Measurements from ENCODE around the gene NCOA7. TPM values are rescaled to one million over a fixed set of nuclear protein-coding genes. Genes with fewer than 3 reads are reported as not detected.

Gene NCOA7
- polyA plus RNA-seq, 1 of the 3 experiments (the other 2 are of a cell fraction) = 16.3 TPM

- Histone ChIP-seq H3K9me2 (no peaks in the 10 kb centered on the region), H3K36me3 (replicated peaks in 1 of 2; ENCODE audit: control insufficient read depth in 1 of 2, insufficient read depth in 2 of 2, low read length in 1 of 2) (peaks cover 7 to 15% of the 10 kb centered on the region in 2 experiments), H3K4me3 (ENCODE audit: low read depth in 2 of 2, low read length in 1 of 2) (no peak overlapping the region), H3K4me2 (no peak overlapping the region), H3K4me1 (ENCODE audit: control insufficient read depth in 1 of 2, insufficient read depth in 2 of 2, low read depth in 1 of 2, low read length in 1 of 2) (peaks cover 30 to 32% of the 10 kb centered on the region in 2 experiments), H3K9me3 (no peaks in the 10 kb centered on the region), H3K79me2 (ENCODE audit: insufficient read depth) (peaks cover 50% of the 10 kb centered on the region), H3K27me3 (ENCODE audit: insufficient read depth) (no peaks in the 10 kb centered on the region), H2AFZ (ENCODE audit: low read depth) (no peak overlapping the region), H3K9ac (no peak overlapping the region), H3F3A (replicated peaks; ENCODE audit: insufficient read depth) (peaks cover 30% of the 10 kb centered on the region), H3K27ac (ENCODE audit: low read depth in 2 of 2, low read length in 1 of 2) (no peak overlapping the region), H4K20me1 (ENCODE audit: insufficient read depth) (no peaks in the 10 kb centered on the region)
- TF ChIP-seq USF2 (IDR thresholded peaks at IDR 0.05; ENCODE audit: borderline replicate concordance, low read depth, low read length) (no peak), RFX5 (IDR thresholded peaks at IDR 0.05; ENCODE audit: low read length) (no peak), MAX (IDR thresholded peaks at IDR 0.05; ENCODE audit: low read depth) (no peak), TEAD4 (IDR thresholded peaks at IDR 0.05; ENCODE audit: borderline replicate concordance, insufficient read depth) (no peak), POLR2AphosphoS5 (IDR thresholded peaks at IDR 0.05; ENCODE audit: low read depth, low read length) (no peak), RCOR1 (IDR thresholded peaks at IDR 0.05; ENCODE audit: low read length) (no peak), SMC3 (IDR thresholded peaks at IDR 0.05; ENCODE audit: low read depth, low read length) (no peak), TAF1 (IDR thresholded peaks at IDR 0.05; ENCODE audit: borderline replicate concordance, low read depth, low read length) (no peak), ELF1 (IDR thresholded peaks at IDR 0.05) (no peak), FOSL2 (IDR thresholded peaks at IDR 0.05; ENCODE audit: borderline replicate concordance, low read depth) (no peak), FOXJ3 (CRISPR knock-in tag; IDR thresholded peaks at IDR 0.05) (no peak)
- ChIA-PET CTCF (interaction anchor here (1.1 to 1.9 kb wide), 2 partner anchors 13 to 177 kb away, joined by 3 to 8 read pairs; no protein-coding TSS in a partner anchor), POLR2A (no interaction called here)
- 100% methylated on average over 3 of the region's 3 CpGs for WGBS (ENCODE audit: low lambda C conversion rate)
- no peak for DNase-seq
These were observed 6.5 kb downstream of the NCOA7 start for GRCh38 chr6:125797120-125797885.

DNA sequence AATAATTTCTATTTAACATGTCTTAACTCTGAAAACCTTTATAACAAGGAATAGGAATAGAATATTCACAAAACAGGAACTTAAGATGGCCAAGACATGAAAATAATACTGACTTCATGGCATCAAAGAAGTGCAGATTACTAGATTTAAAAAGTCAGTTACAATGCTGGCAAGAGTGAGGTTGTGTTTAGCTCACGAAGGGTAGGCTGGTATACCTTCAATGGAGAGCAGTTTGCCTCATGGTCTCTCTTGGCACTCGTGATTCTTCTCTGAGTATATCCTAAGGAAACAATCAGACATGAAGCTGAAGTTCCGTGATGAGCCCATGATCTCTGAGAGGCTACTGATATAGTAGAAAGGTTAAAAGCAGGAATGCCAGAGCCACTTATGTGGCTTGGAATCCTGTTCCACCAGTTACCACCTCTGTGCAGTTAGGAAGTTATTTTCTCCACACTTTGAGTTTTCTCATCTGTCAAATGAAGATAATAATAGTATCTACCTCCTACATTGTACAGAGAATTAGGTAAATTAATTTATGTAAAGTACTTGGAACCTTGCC is 7.2 kb downstream of the NCOA7 start:
- no peak for TF ChIP-seq CTCF (IDR thresholded peaks at IDR 0.05)
- no peak for TF ChIP-seq SIN3A (IDR thresholded peaks at IDR 0.05; ENCODE audit: borderline replicate concordance, low read depth, low read length)

More for the DNA sequence above, 7.2 kb downstream of the NCOA7 start:
- 86% methylated on average over 3 of the region's 3 CpGs for WGBS (ENCODE audit: low lambda C conversion rate)
- H3K9me3 ChIP-seq = no peaks in the 10 kb centered on the region
- no peaks in the 10 kb centered on the region for H3K9me2 ChIP-seq
- H3K27ac ChIP-seq (ENCODE audit: low read depth in 2 of 2, low read length in 1 of 2) = no peak overlapping the region
- peaks cover 23% of the 10 kb centered on the region for H3F3A ChIP-seq (replicated peaks; ENCODE audit: insufficient read depth)
- no peak overlapping the region for H3K9ac ChIP-seq
- ChIA-PET POLR2A (no interaction called here), CTCF (interaction anchor here (1.9 kb wide), 1 partner anchor 13 kb away, joined by 8 read pairs; no protein-coding TSS in a partner anchor)
- H3K4me1 ChIP-seq (ENCODE audit: control insufficient read depth in 1 of 2, insufficient read depth in 2 of 2, low read depth in 1 of 2, low read length in 1 of 2) = peaks cover 26 to 30% of the 10 kb centered on the region in 2 experiments
- no peak overlapping the region for H2AFZ ChIP-seq (ENCODE audit: low read depth)
- H3K27me3 ChIP-seq (ENCODE audit: insufficient read depth) = no peaks in the 10 kb centered on the region
- no peak for DNase-seq
- peaks cover 47% of the 10 kb centered on the region for H3K79me2 ChIP-seq (ENCODE audit: insufficient read depth)
- peaks cover 7 to 17% of the 10 kb centered on the region in 2 experiments for H3K36me3 ChIP-seq (replicated peaks in 1 of 2; ENCODE audit: control insufficient read depth in 1 of 2, insufficient read depth in 2 of 2, low read length in 1 of 2)
- no peak overlapping the region for H3K4me2 ChIP-seq
- no peaks in the 10 kb centered on the region for H4K20me1 ChIP-seq (ENCODE audit: insufficient read depth)
- no peak overlapping the region for H3K4me3 ChIP-seq (ENCODE audit: low read depth in 2 of 2, low read length in 1 of 2)

Measured in SK-N-SH (cell line).